SK-N-SH treated with all-trans-retinoic acid at 6 μM for 48 hours (cell line): ENCODE results near the gene CTNNBL1.

Experiments
- PPARA ChIP-seq: fragments of 250-450 bp; sonication (Bioruptor Pico); IDR thresholded peaks from 2 replicates; pipeline ENCODE4 v1.5.0; 2020; ENCODE audit warnings: mild to moderate bottlenecking, borderline replicate concordance
- ZC3H10 ChIP-seq: fragments of 250-450 bp; sonication (Bioruptor Pico); IDR thresholded peaks from 2 replicates; pipeline ENCODE4 v1.5.1; 2021; ENCODE audit warnings: mild to moderate bottlenecking, moderate library complexity
- ZFP3 ChIP-seq: fragments of 250-450 bp; sonication (Bioruptor Pico); IDR thresholded peaks from 2 replicates; pipeline ENCODE4 v1.5.0; 2020; ENCODE audit warnings: mild to moderate bottlenecking, moderate library complexity
- ZFP30 ChIP-seq: fragments of 450-650 bp; formaldehyde crosslinking; IDR thresholded peaks from 2 replicates; pipeline ENCODE4 v1.5.0; 2022; ENCODE audit warnings: mild to moderate bottlenecking, moderate library complexity
- ZNF565 ChIP-seq: fragments of 450-650 bp; formaldehyde crosslinking; conservative IDR thresholded peaks from 2 replicates; pipeline ENCODE4 v1.5.0; 2020; ENCODE audit warnings: low read depth, mild to moderate bottlenecking, moderate library complexity
- TF ChIP-seq, protein P1 (sequence below): fragments of 250-450 bp; sonication (Bioruptor Pico); IDR thresholded peaks from 2 replicates; pipeline ENCODE4 v1.8.0; 2020; ENCODE audit warnings: mild to moderate bottlenecking, moderate library complexity, borderline replicate concordance
- TF ChIP-seq, protein P2 (sequence below): fragments of 250-450 bp; sonication (Bioruptor Pico); IDR thresholded peaks from 2 replicates; pipeline ENCODE4 v1.5.1; 2020; ENCODE audit warnings: low read depth, mild to moderate bottlenecking, moderate library complexity

DNA sequence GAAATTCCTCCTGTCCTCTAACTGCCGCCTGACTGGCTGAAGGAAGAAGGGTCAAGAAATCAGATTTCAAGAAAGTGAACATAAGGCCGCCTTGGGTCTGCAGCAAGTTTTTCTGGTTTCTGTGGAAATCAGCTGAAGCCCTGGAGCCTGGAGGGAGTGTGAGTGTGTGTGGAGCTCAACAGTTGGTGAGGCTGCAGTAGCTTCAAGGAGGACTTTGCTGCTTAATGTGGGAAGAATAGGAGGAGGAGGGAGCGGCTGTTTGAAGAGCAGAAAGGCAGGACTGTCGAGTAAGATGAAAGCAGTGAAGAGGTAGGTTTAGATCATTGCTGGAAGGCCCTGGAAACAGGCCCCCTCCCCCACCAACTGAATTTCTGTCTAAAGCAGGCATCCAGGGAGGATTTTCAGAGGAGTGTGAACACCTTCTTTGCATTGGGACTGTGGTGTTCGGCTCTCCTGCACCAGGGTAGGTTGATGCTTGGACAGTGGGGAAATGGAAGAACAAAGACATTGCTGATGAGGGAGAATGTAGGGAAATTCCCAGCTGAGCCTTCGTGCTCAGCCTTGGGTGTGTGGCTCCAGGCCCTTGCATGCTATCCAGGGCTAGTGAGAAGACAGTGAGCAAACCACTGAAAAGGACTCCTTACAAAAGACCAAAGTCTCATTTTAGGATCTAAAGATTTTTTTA lies 129.6 kb downstream of the CTNNBL1 start:
- TF ChIP-seq ZFP30 (CRISPR knock-in tag) (no peak), PPARA (no peak), ZNF565 (CRISPR knock-in tag) (no peak), ZFP3 (CRISPR knock-in tag) (no peak), ZC3H10 (no peak)
- TF ChIP-seq, protein P1, sequence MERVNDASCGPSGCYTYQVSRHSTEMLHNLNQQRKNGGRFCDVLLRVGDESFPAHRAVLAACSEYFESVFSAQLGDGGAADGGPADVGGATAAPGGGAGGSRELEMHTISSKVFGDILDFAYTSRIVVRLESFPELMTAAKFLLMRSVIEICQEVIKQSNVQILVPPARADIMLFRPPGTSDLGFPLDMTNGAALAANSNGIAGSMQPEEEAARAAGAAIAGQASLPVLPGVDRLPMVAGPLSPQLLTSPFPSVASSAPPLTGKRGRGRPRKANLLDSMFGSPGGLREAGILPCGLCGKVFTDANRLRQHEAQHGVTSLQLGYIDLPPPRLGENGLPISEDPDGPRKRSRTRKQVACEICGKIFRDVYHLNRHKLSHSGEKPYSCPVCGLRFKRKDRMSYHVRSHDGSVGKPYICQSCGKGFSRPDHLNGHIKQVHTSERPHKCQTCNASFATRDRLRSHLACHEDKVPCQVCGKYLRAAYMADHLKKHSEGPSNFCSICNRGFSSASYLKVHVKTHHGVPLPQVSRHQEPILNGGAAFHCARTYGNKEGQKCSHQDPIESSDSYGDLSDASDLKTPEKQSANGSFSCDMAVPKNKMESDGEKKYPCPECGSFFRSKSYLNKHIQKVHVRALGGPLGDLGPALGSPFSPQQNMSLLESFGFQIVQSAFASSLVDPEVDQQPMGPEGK (CRISPR knock-in tag) = no peak
- TF ChIP-seq, protein P2, sequence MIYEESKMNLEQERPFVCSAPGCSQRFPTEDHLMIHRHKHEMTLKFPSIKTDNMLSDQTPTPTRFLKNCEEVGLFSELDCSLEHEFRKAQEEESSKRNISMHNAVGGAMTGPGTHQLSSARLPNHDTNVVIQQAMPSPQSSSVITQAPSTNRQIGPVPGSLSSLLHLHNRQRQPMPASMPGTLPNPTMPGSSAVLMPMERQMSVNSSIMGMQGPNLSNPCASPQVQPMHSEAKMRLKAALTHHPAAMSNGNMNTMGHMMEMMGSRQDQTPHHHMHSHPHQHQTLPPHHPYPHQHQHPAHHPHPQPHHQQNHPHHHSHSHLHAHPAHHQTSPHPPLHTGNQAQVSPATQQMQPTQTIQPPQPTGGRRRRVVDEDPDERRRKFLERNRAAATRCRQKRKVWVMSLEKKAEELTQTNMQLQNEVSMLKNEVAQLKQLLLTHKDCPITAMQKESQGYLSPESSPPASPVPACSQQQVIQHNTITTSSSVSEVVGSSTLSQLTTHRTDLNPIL (CRISPR knock-in tag) = no peak
